Posterior cingulate gyrus (tissue), 11 donors: ENCODE data around the gene ADCY4.
A peak's percentile ranks its signal among the peaks of the same experiment; 100 is the strongest.

Experiments used
- DNase-seq, 10 donors: peaks; one replicate each; pipeline versions ENCODE4 v3.0.0 to v3.0.0-alpha.2; 2020 to 2021; ENCODE audit warnings: mixed read lengths in 3 of 10
- intact Hi-C: fragments of 100-400 bp; cut with DNase I; formaldehyde crosslinking; loops from one replicate; pipeline ENCODE4 v1.15.1; 2023

ADCY4 gene

DNA sequence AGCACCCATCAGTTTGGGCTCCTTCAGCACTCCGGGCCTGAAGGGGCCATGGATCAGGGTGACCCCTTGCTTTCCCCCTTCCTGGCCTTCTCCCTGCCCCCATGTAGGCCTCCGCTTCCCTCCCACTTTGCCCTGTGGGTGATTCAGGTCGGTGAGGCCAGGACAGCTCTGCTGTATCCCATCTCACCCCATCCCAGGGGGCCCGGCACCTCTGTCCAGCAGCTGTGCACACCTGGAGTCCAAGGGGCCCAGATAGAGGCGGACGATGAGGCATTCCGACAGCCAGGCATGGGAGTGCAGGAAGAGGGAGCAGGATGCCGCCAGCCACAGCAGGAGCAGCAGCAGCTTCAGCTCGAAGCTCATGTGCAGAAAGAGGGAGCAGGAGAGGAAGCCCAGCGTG is 12.2 kb downstream of the ADCY4 start:
- intact Hi-C loops: no loop called here
- peak in 2 of 10 donors; percentile 40 to 58 for DNase-seq

DNA sequence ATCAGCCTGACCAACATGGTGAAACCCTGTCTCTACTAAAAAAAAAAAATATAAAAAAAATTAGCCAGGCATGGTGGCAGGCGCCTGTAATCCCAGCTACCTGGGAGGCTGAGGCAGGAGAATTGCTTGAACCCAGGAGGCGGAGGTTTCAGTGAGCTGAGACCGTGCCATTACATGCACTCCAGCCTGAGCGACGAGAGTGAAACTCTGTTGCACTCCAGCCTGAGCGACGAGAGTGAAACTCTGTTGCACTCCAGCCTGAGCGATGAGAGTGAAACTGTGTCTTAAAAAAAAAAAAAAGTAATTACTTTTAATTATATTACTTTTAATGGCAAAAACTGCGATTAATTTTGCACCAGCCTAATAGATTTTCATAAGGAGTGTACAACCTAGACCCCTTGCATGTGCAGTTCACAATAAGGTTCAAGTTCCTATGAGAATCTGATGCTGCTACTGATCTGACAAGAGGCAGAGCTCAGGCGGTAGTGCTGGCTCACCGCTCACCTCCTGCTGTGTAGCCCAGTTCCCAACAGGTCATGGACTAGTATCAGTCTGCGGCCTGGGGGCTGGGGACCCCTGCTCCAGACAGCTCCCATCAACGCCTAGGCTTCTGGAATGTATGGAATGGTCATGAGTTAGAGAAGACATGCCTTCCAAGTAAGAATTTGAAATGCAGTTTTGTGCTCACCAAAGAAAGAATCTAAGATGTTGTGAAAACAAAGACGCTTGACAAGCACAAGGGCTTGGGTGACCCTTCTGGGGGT is 13.5 kb downstream of the ADCY4 start:
- peak in 2 of 10 donors; percentile 41 to 46 for DNase-seq
- intact Hi-C loops: no loop called here

DNA sequence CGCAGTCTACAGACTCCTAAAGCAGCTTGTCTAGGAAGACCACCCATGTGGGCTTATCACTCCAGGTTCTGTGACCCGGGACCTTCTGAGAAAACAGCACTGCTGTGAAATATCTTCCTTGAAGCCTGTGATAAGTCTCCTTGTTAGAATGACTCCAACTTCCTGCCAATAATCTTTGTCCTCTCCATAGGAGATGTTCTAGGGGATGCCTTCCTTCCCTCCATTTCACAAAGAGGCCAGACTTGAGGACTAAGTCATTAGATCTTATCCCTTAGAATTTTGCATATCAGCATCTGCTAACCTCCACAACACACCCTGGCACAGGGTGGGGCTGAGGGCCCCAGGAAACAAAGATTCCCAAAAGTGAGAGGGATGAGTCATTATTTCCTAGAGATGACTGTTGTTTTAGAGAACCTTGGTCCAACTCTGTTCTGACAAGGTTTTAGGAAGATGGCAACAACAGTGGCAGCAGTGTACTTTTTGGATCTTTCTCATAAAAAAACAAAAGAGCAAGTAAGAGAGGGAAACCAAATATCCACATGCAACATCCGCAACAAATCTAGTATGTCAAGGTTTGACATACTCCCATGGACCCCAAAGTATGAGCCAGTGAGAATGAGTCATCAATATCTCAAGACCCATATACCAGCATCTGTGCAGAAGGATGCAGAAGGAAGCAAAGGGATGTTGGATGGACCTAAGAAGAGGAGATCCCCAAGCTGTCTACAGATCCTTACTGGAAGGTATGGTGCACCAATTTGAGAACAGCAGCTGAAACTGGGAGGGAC is 17.5 kb downstream of the ADCY4 start:
- intact Hi-C loops: no loop called here
- DNase-seq: no peak

DNA sequence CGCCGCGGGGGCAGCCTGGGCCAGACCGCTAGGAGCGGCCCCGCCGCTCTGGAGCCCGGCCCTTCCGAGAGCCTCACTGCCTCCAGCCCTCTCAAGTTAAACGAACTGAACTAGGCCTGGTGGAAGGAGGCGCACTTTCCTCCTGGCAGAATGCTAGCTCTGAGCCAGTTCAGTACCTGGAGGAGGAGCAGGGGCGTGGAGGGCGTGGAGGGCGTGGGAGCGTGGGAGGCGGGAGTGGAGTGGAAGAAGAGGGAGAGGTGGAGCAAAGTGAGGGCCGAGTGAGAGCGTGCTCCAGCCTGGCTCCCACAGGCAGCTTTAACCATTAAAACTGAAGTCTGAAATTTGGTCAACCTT is 18.3 kb downstream of the ADCY4 start:
- peak in 1 of 10 donors; percentile 64 for DNase-seq
- intact Hi-C loops: no loop called here

DNA sequence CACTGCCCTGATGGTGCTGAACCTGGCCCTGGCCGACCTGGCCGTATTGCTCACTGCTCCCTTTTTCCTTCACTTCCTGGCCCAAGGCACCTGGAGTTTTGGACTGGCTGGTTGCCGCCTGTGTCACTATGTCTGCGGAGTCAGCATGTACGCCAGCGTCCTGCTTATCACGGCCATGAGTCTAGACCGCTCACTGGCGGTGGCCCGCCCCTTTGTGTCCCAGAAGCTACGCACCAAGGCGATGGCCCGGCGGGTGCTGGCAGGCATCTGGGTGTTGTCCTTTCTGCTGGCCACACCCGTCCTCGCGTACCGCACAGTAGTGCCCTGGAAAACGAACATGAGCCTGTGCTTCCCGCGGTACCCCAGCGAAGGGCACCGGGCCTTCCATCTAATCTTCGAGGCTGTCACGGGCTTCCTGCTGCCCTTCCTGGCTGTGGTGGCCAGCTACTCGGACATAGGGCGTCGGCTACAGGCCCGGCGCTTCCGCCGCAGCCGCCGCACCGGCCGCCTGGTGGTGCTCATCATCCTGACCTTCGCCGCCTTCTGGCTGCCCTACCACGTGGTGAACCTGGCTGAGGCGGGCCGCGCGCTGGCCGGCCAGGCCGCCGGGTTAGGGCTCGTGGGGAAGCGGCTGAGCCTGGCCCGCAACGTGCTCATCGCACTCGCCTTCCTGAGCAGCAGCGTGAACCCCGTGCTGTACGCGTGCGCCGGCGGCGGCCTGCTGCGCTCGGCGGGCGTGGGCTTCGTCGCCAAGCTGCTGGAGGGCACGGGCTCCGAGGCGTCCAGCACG is 18.9 kb downstream of the ADCY4 start:
- intact Hi-C loops: no loop called here
- peak in 2 of 10 donors; percentile 77 to 85 for DNase-seq

DNA sequence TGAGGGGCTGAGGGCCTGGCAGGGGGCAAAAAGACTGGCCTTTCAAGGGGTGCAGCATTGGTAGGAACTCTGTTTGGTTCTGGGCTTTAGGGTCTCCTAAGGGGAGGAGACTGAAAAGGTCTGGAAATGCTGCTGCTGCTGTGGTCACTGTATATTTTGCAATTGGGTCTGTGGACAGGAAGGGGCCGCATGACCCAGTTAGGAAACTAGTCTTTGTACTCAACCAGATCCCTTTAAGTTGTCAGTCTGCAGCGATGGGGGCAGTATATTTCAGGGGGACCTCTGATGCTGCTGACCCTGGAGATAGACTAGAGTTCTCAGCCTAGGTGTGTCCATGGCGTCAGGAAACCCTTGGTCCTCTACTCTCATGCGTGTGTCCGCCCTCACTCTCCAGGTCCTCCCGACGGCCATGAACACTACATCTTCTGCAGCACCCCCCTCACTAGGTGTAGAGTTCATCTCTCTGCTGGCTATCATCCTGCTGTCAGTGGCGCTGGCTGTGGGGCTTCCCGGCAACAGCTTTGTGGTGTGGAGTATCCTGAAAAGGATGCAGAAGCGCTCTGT is 19.5 kb downstream of the ADCY4 start:
- intact Hi-C loops: no loop called here
- DNase-seq: peak in 1 of 10 donors; percentile 79

DNA sequence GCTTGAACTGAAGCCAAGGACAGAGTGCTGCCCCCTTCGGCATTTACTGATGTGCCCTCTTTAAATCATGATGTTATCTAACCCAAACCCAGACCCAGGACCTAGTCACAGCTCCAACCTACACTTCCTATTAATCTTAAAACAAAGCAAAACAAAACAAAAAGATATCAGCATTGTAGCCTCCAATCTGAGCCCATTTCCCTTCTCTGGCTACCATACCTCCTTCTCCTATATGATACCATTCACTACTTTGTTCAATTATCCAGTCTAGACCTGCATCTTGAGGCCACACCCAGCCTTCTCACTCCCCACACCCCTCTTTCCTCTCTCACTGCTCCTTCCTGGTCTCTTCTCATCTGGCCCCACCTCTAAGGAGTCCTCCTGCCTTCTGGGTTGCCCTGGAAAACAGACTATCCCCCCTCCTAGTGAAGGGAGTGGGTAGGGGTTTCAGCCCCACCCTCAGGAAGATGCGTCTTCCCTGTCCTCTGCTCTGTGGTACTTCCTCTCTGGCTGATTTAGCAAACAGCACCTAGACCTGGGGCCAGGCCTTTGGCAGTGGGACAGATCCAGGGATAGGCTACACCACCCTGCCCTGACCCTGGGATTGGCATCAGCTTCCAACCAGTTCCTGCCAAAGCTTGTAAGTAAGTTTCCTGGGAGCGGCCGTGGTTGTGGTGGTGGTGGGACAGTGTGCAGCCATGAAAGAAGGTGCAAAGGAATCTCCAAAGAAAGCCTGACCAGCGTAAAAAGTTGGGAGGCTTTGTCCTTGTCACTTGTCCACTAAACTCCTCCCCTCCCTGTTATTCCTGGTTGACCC is 20.3 kb downstream of the ADCY4 start:
- intact Hi-C loops: no loop called here
- DNase-seq: peak in 2 of 10 donors; percentile 18 to 62

DNA sequence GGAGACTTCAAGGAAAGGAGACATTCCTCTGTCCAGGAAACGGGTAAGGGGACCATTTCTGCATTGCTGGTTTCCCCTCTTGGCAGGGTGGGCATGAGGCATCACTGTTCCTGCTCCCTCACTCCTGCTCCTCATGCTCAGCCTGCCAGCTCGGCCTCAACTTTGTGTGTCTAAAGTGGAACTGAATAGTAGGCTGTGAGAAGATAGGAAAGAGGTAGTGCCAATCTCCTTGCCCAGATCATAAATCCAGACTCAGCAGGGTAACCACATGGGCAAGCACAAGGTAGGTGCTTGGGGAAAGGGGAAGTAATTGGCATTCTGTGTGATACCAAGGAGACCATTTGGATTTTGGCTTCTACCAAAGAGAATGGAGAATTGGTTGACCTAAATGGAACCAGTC is 21.0 kb downstream of the ADCY4 start:
- peak in 2 of 10 donors; percentile 16 to 35 for DNase-seq
- intact Hi-C loops: no loop called here

DNA sequence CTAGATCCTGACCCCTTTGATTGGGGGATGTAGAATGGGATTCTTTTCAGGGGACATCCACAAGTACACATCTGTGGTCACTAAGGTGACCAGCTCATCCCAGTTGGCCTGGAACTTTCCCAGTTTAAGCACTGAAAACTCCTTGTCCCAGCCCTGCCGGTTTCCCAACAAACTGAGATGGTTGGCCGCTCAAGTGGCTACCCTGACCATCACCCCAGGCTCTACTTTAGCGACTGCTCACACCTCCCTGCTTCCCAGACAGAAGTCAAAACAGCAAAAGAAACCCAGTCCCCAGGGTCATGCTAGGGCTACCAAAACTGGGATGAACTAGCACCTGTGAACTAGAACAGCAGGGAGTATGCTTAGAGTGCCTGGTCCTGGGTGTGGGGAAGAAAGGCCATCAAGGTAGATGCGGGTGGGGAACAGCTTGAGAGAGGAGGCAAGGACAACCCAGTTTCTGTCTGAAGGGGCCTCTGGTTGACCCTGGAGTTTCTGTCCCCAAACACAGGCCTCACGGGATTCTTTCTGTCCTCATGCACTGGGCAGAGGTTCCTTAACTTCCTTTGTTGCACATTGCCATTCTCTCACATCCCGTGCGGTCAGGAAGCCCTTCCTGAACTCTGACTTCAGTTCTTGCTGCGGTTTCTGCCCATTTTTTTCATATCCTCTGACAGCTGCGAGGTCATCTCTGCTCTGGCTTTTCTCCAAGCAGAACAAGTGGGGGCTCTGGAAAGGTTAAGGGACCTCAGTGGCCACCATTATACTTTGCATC is 21.9 kb downstream of the ADCY4 start:
- intact Hi-C loops: no loop called here
- peak in 2 of 10 donors; percentile 7 to 64 for DNase-seq

DNA sequence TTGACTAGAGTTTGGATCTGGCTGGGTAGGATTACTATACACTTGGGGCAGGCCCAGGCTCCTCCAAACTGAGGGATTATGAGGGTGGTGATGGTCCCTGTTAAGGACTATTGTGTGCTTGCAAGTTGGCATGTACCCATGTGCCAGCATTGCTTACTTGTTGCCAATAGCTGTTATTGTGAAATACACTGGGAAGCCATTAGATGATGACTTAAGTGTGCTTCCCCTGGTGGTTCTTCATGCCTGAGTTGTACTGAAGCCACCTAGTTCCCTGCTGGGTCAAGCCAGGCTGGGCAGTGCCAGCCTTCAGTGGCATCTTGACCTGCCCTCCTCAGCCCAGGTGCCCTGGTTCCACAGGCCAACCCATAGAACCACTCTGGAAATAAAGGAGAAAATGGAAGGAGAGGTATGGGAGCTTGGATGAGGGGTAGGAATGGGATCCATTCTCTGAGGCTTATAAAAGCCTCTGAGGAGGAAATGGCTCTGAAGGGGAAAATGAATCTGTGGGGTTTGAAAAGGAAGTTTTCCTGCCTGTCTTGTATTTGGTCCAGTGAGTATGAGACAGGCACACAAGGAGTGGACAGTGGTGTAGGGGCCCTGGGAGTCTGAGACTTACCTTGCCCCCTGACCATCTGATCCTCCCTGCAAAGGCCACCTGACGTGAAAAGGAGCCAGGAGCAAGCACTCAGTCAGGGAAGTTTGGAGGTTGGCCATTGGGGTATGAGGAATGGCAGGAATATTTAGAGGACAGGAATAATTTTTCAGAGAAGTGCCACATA is 22.8 kb downstream of the ADCY4 start:
- intact Hi-C loops: no loop called here

DNA sequence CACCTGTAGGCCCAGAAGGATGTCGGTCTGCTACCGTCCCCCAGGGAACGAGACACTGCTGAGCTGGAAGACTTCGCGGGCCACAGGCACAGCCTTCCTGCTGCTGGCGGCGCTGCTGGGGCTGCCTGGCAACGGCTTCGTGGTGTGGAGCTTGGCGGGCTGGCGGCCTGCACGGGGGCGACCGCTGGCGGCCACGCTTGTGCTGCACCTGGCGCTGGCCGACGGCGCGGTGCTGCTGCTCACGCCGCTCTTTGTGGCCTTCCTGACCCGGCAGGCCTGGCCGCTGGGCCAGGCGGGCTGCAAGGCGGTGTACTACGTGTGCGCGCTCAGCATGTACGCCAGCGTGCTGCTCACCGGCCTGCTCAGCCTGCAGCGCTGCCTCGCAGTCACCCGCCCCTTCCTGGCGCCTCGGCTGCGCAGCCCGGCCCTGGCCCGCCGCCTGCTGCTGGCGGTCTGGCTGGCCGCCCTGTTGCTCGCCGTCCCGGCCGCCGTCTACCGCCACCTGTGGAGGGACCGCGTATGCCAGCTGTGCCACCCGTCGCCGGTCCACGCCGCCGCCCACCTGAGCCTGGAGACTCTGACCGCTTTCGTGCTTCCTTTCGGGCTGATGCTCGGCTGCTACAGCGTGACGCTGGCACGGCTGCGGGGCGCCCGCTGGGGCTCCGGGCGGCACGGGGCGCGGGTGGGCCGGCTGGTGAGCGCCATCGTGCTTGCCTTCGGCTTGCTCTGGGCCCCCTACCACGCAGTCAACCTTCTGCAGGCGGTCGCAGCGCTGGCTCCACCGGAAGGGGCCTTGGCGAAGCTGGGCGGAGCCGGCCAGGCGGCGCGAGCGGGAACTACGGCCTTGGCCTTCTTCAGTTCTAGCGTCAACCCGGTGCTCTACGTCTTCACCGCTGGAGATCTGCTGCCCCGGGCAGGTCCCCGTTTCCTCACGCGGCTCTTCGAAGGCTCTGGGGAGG is 23.9 kb downstream of the ADCY4 start, which contains the start of gene LTB4R:
Gene LTB4R, plus strand, starts transcription at position 857 of the 959 bp plus-strand sequence. CDS start 4,150 bp downstream, outside the sequence.
- peak; percentile 44 to 96 (median 69) for DNase-seq
- intact Hi-C loops: no loop called here

More for the DNA sequence above, 22.8 kb downstream of the ADCY4 start:
- DNase-seq: peak in 1 of 10 donors; percentile 60

DNA sequence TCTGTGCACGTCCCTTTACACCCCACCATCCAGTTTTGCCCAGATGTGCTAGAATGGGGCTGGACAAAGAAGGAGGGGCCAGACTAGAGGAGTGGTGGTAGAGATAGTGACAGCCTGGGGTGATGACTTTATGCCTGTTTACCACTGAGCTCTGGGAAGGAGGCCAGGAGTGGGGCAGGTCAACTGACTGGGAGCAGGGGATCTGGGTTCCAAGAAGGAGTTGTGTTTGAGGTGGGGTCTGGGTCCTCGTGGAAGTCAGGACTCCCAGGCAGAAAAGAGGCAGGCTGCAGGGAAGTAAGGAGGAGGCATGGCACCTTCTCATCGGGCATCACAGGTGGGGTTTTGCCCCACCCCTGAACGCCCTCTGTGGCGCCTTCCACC is 24.6 kb downstream of the ADCY4 start:
- no peak for DNase-seq
- intact Hi-C loops: no loop called here

DNA sequence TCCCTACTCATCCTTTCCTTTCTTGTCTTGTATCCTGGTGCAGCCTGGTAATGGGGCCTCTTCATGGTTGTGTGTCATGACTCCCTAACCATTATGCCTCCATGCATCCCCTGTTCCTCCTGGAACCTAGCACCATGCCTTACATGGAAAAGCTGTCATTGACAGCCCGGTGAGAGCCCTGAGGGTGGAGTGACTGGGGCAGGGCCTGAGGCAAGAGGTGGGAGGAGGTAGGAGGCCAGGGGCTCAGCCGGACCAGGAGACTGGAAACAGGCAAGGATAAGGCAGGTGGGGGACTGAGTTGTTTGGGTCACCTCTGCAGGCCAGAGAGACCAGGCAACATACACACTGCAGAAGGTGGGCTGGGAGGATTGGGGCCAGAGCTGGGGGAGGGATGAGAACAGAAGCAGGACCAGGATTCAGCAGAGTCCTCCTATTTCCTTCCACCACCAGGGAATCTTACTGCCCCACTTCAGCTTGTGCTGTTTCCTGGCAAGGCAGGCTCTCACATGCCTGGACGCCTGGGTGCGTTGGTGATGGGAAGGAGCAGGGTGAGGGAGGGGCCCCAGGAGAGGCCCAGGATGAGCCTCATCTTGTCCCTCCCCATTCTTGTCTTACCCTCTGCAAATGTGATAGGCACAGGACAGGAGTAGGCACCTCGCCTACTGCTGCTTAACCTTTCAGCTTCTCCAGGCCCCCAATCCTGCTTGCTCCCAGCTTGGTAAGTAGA is 25.2 kb downstream of the ADCY4 start, which contains the start of gene LTB4R2:
Gene LTB4R2, plus strand, starts transcription at position 603 of the 727 bp plus-strand sequence. CDS start 525 bp downstream, outside the sequence.
- DNase-seq: peak in 1 of 10 donors; percentile 62
- intact Hi-C loops: no loop called here

DNA sequence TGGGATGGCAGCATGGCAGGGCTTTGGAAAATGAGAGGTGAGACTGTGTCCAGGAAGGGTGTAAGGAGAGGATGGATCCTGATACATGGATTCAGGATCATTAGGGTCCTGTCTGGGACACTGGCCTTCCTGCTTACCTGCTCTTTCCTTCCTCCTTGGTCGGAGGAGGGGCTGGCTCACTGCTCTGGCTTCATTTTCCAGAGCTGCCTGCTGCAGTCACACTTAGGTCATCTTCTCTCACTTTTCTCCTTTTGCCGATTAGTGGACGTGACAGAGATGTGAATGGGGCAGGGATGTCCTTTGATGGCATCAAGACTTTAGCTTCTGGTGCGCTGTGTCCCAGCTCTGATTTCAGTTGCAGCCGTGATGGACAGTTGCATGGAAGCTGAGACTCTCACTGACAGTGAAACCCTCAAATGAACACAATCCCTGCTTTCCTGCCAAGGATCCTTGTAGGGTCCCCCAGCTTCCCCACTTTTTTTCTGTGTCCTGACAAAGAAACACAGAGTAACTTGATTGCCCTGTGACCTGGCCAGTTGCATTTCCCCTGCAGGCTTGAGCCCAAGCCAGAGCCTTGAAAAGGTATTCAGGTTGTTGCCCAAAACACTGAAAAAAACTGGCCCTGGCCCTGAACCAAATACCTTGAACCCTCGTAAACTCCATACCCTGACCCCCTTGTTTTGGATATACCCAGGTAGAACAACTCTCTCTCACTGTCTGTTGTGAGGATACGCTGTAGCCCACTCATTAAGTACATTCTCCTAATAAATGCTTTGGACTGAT is 26.3 kb downstream of the ADCY4 start:
- no peak for DNase-seq
- intact Hi-C loops: no loop called here

DNA sequence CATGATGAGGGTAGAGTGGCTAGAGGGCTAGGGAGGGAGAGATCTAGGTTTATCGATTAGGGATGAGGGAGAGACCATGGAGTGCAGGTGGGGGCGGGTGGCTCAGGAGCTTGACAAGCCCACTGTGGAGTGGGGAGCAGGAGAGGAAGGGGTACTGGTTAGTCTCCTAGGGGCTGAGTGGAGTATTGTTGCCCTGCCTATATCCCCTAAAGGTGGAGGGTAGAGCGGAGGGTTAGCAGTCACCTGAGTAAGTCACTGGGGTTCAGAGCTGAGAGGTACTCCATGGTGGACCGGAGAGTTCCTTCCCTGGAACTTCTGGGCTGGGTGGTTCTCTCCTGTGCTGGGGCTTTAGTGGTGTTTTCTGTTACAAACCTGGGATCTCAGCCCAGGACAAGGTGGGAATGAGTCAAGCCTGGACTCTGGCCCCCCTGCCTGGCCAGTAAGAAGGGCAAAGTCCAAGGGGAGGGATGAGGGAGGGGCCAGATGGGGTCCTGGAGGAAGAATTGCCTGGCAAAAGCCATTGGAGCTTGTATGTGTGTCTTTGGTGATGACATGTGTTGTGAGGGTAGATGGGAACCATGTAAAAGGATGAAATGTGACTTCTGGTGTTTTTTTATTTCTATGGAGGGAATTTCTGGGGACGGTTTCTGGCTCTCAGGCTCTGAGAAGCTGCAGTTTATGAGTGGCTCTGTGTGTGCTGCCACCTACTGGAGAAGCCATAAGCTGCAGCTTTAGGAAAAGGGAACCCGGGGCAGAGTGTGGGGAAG is 27.1 kb downstream of the ADCY4 start, which contains the start of gene CIDEB:
Gene CIDEB, minus strand, starts transcription at position 403 of the 767 bp plus-strand sequence. Its CDS starts 119 bp downstream, at position 284.
- DNase-seq: peak in 7 of 10 donors; percentile 48 to 90 (median 66)
- intact Hi-C loops: no loop called here
